Neural progenitor cell (in vitro differentiated cells): ENCODE data around the gene PSMC3.

Source experiments
- CTCF ChIP-seq: fragments of 200-600 bp; sonication (generic); IDR thresholded peaks from 2 replicates; pipeline ENCODE4 v1.5.1; 2017; ENCODE audit warnings: antibody characterized with exemption, mild to moderate bottlenecking
- EZH2 ChIP-seq: fragments of 200-600 bp; sonication (generic); IDR thresholded peaks from 2 replicates; pipeline ENCODE4 v1.6.1; 2017; ENCODE audit warnings: antibody characterized with exemption, mild to moderate bottlenecking, moderate library complexity
- EZH2phosphoT487 ChIP-seq: fragments of 200-600 bp; sonication (generic); IDR thresholded peaks from 2 replicates; pipeline ENCODE4 v1.6.1; 2017; ENCODE audit warnings: antibody characterized with exemption

GRCh38 chr11:47468598-47469214 is 42.5 kb upstream of the PSMC3 start:
- TF ChIP-seq CTCF (no peak), EZH2 (no peak), EZH2phosphoT487 (no peak)
